AG09309 (cell line): ENCODE results near the gene PDIA2.

Experiments
- DNase-seq: peaks from one replicate; pipeline ENCODE4 v3.0.0-alpha.2; 2010; ENCODE audit warnings: low read depth
- H3K4me3 ChIP-seq: 2 replicates; pipeline ENCODE4 v1.5.1; 2011; ENCODE audit warnings: mild to moderate bottlenecking, low read depth, low read length, moderate library complexity; ENCODE audit not compliant: control insufficient read depth
- CTCF ChIP-seq: IDR thresholded peaks from 2 replicates; pipeline ENCODE4 v1.5.1; 2011; ENCODE audit warnings: mild to moderate bottlenecking, low read depth, low read length, inconsistent platforms; ENCODE audit not compliant: insufficient read depth, control insufficient read depth; ENCODE audit errors: missing control alignments

PDIA2 gene

GRCh38 chr16:309476-309875 lies 26.5 kb downstream of the PDIA2 start:
- no peak for TF ChIP-seq CTCF
- no peak overlapping the region for H3K4me3 ChIP-seq
- DNase-seq, result no peak

GRCh38 chr16:311725-312124 lies 28.8 kb downstream of the PDIA2 start:
- no peak for TF ChIP-seq CTCF
- no peak for DNase-seq
- H3K4me3 ChIP-seq, result no peak overlapping the region

- DNase-seq, result no peak
- H3K4me3 ChIP-seq, result no peak overlapping the region
- no peak for TF ChIP-seq CTCF
Observed at GRCh38 chr16:314351-314750, 31.4 kb downstream of the PDIA2 start.

- no peak for TF ChIP-seq CTCF
- DNase-seq, result no peak
- no peak overlapping the region for H3K4me3 ChIP-seq
Observed at GRCh38 chr16:314795-315299, 31.9 kb downstream of the PDIA2 start.

- no peak overlapping the region for H3K4me3 ChIP-seq
- no peak for DNase-seq
- no peak for TF ChIP-seq CTCF
Observed at GRCh38 chr16:316741-317464, 33.9 kb downstream of the PDIA2 start.

GRCh38 chr16:317583-317982 lies 34.6 kb downstream of the PDIA2 start:
- no peak for DNase-seq
- TF ChIP-seq CTCF, result no peak
- no peak overlapping the region for H3K4me3 ChIP-seq
